HepG2 (cell line): ENCODE results near the gene PSMD3. TPM values are rescaled to one million over a fixed set of nuclear protein-coding genes. Genes with fewer than 3 reads are reported as not detected.

Experiments
- AHR ChIP-seq: IDR thresholded peaks from 2 replicates; pipeline ENCODE4 v1.6.1; 2018; ENCODE audit warnings: missing genetic modification reagents, missing compliant biosample characterization
- CBX1 ChIP-seq: IDR thresholded peaks from one replicate; pipeline ENCODE4 v1.6.1; 2016; ENCODE audit warnings: antibody characterized with exemption, low read depth
- CREM ChIP-seq, 2 experiments: sonication (generic) in 1 of 2; formaldehyde crosslinking in 1 of 2; IDR thresholded peaks; 2 replicates each; pipeline versions ENCODE4 v1.4.0 to v1.6.1; 2016 to 2020; ENCODE audit warnings: antibody characterized with exemption in 1 of 2, mild to moderate bottlenecking in 1 of 2, missing genetic modification reagents in 1 of 2
- HDAC1 ChIP-seq: sonication (generic); formaldehyde crosslinking; IDR thresholded peaks from 2 replicates; pipeline ENCODE4 v1.5.1; 2020; ENCODE audit warnings: mild to moderate bottlenecking, missing genetic modification reagents
- HNRNPL ChIP-seq: fragments of 200-400 bp; formaldehyde crosslinking; IDR thresholded peaks from 2 replicates; pipeline ENCODE4 v1.6.1; 2017; ENCODE audit warnings: mild to moderate bottlenecking, low read depth, low read length
- MED1 ChIP-seq: sonication (generic); formaldehyde crosslinking; IDR thresholded peaks from 2 replicates; pipeline ENCODE4 v1.4.0; 2020; ENCODE audit warnings: missing genetic modification reagents
- PAX8 ChIP-seq: sonication (generic); formaldehyde crosslinking; IDR thresholded peaks from 2 replicates; pipeline ENCODE4 v1.8.0; 2022; ENCODE audit warnings: mild to moderate bottlenecking, missing genetic modification reagents, borderline replicate concordance
- ZBTB3 ChIP-seq: sonication (generic); formaldehyde crosslinking; IDR thresholded peaks from 2 replicates; pipeline ENCODE4 v1.4.0; 2020; ENCODE audit warnings: low read depth, mild to moderate bottlenecking, moderate library complexity, missing genetic modification reagents, borderline replicate concordance
- ZEB1 ChIP-seq: IDR thresholded peaks from 2 replicates; pipeline ENCODE4 v1.6.1; 2012; ENCODE audit warnings: mild to moderate bottlenecking, low read depth, inconsistent platforms; ENCODE audit not compliant: insufficient replicate concordance
- ZNF12 ChIP-seq: sonication (generic); formaldehyde crosslinking; IDR thresholded peaks from 2 replicates; pipeline ENCODE4 v1.5.0; 2020; ENCODE audit warnings: missing genetic modification reagents
- ZNF124 ChIP-seq: sonication (generic); formaldehyde crosslinking; IDR thresholded peaks from 2 replicates; pipeline ENCODE4 v1.4.0; 2020; ENCODE audit warnings: missing genetic modification reagents
- ZNF549 ChIP-seq: sonication (generic); formaldehyde crosslinking; IDR thresholded peaks from 2 replicates; pipeline ENCODE4 v1.5.0; 2020; ENCODE audit warnings: missing genetic modification reagents
- polyA plus RNA-seq, 8 experiments: library from polyadenylated mRNA; depleted of rRNA in 3 of 8; stranded (reverse) in 7 of 8; unstranded in 1 of 8; fragments of >200 nt; fragmentation: Illumina TruSeq in 4 of 8; extraction: Trizol in 4 of 8; gene quantifications; 2 replicates each; pipeline versions ENCODE4 v1.2.1 to v1.2.3, GENCODE V29; 2011 to 2016; ENCODE audit warnings: low read depth in 4 of 8, missing spikeins in 1 of 8, mixed read lengths in 1 of 8; ENCODE audit not compliant: insufficient read depth in 1 of 8
- total RNA-seq, 5 experiments: library from RNA; depleted of rRNA; stranded (reverse); fragments of >200 nt; fragmentation: Illumina TruSeq; extraction: Trizol; gene quantifications; 2 replicates each; pipeline ENCODE4 v1.2.3, GENCODE V29; 2016; ENCODE audit warnings: low read depth in 1 of 5
- TF ChIP-seq, protein P1 (sequence below): sonication (generic); formaldehyde crosslinking; IDR thresholded peaks from 2 replicates; pipeline ENCODE4 v1.5.0; 2020; ENCODE audit warnings: mild to moderate bottlenecking, missing genetic modification reagents
- TF ChIP-seq, protein P2 (sequence below): sonication (generic); formaldehyde crosslinking; IDR thresholded peaks from 2 replicates; pipeline ENCODE4 v1.8.1; 2023; ENCODE audit warnings: missing genetic modification reagents, mild to moderate bottlenecking, borderline replicate concordance
- TF ChIP-seq, protein P3 (sequence below): sonication (generic); formaldehyde crosslinking; IDR thresholded peaks from 2 replicates; pipeline ENCODE4 v1.9.0; 2022; ENCODE audit warnings: low read depth, missing genetic modification reagents
- TF ChIP-seq, protein P4 (sequence below): sonication (generic); formaldehyde crosslinking; conservative IDR thresholded peaks from 2 replicates; pipeline ENCODE4 v1.8.1; 2023; ENCODE audit warnings: missing genetic modification reagents

Gene PSMD3
- total and polyA plus RNA-seq, 2 of the 13 experiments (the other 11 are each of a cell fraction or from before 2014, with no cell fraction given): 97.4 to 146 TPM

DNA sequence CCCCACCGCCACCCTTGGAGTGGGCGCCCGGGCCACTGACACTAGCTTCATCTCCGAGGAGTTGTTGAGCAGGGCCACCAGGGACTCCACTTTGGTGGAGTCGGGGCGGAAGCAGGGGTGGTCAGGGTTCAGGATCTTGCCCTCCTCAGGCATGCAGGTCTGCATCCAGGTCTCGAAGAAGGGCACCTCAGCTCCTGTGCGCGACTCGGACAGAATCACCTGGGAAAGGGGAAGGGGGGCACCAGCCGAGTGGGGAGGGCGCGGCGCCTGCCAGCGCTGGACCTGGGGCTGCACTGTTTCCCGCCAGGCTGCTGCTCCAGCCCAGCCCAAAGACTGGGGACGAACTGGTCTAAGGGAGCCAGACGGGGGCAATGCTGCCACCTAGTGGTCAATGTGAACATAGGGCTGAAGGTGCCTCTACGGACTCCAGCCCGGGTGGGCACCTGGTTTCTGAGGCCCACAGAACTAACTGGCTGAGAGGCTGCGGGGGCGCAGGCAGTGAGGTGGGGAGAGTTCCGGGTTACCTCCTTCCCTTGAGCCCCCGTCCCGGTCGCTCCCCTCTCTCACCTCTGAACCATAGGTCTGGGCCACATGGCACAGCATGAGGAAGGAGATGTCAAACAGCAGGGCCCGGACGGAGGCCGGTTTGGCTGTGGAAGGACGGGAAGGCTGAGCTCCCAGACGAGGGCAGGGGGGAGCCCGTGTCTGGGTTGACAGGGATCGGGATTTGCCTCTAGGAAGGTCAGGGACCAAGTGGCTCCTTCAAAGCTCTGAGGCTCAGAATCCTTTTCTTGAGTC is 46.4 kb downstream of the PSMD3 start (continued):
- TF ChIP-seq, protein P1, sequence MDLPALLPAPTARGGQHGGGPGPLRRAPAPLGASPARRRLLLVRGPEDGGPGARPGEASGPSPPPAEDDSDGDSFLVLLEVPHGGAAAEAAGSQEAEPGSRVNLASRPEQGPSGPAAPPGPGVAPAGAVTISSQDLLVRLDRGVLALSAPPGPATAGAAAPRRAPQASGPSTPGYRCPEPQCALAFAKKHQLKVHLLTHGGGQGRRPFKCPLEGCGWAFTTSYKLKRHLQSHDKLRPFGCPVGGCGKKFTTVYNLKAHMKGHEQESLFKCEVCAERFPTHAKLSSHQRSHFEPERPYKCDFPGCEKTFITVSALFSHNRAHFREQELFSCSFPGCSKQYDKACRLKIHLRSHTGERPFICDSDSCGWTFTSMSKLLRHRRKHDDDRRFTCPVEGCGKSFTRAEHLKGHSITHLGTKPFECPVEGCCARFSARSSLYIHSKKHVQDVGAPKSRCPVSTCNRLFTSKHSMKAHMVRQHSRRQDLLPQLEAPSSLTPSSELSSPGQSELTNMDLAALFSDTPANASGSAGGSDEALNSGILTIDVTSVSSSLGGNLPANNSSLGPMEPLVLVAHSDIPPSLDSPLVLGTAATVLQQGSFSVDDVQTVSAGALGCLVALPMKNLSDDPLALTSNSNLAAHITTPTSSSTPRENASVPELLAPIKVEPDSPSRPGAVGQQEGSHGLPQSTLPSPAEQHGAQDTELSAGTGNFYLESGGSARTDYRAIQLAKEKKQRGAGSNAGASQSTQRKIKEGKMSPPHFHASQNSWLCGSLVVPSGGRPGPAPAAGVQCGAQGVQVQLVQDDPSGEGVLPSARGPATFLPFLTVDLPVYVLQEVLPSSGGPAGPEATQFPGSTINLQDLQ (CRISPR knock-in tag): no peak
- TF ChIP-seq, protein P2, sequence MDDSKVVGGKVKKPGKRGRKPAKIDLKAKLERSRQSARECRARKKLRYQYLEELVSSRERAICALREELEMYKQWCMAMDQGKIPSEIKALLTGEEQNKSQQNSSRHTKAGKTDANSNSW (CRISPR knock-in tag): no peak
- TF ChIP-seq ZNF12 (CRISPR knock-in tag) (no peak), MED1 (CRISPR knock-in tag) (no peak), ZEB1 (no peak), AHR (CRISPR knock-in tag) (no peak), HDAC1 (no peak), PAX8 (CRISPR knock-in tag) (no peak), ZNF124 (CRISPR knock-in tag) (peak; percentile 52; the same call in 1 of the 2 replicates), CBX1 (no peak), ZNF549 (no peak), ZBTB3 (CRISPR knock-in tag) (no peak), HNRNPL (no peak), CREM (IDR thresholded peaks at IDR 0.05) (no peak), CREM (CRISPR knock-in tag; IDR thresholded peaks at IDR 0.05) (no peak)
- TF ChIP-seq, protein P3, sequence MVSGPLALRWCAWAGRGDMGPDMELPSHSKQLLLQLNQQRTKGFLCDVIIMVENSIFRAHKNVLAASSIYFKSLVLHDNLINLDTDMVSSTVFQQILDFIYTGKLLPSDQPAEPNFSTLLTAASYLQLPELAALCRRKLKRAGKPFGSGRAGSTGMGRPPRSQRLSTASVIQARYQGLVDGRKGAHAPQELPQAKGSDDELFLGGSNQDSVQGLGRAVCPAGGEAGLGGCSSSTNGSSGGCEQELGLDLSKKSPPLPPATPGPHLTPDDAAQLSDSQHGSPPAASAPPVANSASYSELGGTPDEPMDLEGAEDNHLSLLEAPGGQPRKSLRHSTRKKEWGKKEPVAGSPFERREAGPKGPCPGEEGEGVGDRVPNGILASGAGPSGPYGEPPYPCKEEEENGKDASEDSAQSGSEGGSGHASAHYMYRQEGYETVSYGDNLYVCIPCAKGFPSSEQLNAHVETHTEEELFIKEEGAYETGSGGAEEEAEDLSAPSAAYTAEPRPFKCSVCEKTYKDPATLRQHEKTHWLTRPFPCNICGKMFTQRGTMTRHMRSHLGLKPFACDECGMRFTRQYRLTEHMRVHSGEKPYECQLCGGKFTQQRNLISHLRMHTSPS (CRISPR knock-in tag): no peak
- TF ChIP-seq, protein P4, sequence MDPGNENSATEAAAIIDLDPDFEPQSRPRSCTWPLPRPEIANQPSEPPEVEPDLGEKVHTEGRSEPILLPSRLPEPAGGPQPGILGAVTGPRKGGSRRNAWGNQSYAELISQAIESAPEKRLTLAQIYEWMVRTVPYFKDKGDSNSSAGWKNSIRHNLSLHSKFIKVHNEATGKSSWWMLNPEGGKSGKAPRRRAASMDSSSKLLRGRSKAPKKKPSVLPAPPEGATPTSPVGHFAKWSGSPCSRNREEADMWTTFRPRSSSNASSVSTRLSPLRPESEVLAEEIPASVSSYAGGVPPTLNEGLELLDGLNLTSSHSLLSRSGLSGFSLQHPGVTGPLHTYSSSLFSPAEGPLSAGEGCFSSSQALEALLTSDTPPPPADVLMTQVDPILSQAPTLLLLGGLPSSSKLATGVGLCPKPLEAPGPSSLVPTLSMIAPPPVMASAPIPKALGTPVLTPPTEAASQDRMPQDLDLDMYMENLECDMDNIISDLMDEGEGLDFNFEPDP: no peak
